HG02588 (cell line): ENCODE measurements around the gene PGC.

Experiments used
- ATAC-seq: cut with Tn5 transposase; IDR thresholded peaks from one replicate; pipeline ENCODE4 v1.9.1; 2021; ENCODE audit warnings: mild to moderate bottlenecking, moderate library complexity; ENCODE audit not compliant: unreplicated experiment

Gene PGC

DNA sequence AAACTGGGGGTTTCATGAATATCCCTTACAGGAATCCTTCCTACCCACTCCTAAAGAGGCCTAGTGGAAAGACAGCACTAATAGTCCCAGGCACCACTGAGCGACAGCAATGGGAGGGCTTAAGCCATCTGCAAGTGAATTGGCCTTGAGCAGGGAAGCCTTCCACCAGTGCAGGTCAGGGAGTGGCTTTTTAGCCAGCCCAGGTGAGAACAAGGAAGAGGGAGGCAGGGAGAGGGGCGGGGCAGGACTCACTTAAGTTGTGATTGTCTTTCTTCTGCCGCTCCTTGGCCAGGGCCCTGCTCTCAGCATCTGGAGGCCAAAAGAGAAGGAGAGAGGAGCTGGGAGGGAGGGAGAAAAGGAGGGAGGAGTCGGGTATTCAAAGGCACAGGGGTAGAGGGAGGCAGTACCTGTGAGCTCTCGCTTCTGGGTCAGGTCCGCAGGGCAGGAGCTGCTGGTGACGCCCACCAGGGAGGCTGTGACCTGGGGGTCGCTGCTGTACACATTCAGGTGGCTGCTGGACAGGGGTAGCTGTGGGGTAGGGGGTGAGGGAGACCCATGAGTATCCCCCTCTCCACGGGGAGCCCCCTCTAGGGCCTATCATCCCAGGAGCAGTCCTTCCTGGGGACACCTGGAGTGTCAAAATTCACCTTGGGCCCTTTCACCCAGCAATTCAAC is 59.6 kb downstream of the PGC start:
- ATAC-seq = no peak
